ENCODE measurements around the gene TLL2.

DNA sequence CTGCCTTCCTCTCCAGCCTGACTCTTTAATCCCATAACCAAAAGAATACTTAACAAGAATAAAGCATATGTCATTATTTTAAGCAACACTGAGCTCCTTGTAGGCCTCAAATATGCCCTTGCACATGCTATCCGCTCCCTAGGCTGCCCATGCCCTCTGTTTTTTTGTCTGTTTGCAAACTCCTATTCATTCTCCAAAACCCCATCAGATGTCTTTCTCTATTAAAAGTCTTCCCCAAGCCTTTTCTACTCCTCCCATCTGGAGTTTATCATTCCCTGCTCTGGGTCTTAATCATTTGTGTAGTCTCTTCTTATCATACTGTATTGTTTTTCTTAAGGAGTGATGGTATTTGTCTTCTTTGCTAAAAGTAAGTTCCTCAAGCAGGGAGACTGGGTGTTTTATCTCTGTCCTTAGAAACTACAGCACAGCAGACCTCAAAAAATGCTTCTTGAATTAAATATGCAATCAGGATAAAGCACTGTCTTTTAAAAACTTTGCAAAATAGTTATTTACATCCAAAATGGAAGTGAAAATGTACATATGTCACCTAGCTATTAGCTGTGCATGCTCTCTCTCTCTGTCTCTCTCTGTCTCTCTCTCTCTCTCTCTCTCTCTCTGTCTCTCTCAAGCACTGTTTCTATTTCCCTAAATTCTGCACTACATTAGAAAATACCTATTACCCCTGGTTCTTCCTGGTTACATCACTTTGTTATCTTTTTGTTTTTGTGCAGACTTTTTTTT is 98.4 kb downstream of the TLL2 start:
- TF ChIP-seq, protein P1, sequence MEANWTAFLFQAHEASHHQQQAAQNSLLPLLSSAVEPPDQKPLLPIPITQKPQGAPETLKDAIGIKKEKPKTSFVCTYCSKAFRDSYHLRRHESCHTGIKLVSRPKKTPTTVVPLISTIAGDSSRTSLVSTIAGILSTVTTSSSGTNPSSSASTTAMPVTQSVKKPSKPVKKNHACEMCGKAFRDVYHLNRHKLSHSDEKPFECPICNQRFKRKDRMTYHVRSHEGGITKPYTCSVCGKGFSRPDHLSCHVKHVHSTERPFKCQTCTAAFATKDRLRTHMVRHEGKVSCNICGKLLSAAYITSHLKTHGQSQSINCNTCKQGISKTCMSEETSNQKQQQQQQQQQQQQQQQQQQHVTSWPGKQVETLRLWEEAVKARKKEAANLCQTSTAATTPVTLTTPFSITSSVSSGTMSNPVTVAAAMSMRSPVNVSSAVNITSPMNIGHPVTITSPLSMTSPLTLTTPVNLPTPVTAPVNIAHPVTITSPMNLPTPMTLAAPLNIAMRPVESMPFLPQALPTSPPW (CRISPR knock-in tag; IDR thresholded peaks at IDR 0.05): no peak
- TF ChIP-seq, protein P2, sequence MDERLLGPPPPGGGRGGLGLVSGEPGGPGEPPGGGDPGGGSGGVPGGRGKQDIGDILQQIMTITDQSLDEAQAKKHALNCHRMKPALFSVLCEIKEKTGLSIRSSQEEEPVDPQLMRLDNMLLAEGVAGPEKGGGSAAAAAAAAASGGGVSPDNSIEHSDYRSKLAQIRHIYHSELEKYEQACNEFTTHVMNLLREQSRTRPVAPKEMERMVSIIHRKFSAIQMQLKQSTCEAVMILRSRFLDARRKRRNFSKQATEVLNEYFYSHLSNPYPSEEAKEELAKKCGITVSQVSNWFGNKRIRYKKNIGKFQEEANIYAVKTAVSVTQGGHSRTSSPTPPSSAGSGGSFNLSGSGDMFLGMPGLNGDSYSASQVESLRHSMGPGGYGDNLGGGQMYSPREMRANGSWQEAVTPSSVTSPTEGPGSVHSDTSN (CRISPR knock-in tag; IDR thresholded peaks at IDR 0.05; ENCODE audit: low read depth): no peak
- TF ChIP-seq, protein P2 (tag; conservative IDR thresholded peaks at IDR 0.05; ENCODE audit: low read depth): no peak
- TF ChIP-seq, protein P3, sequence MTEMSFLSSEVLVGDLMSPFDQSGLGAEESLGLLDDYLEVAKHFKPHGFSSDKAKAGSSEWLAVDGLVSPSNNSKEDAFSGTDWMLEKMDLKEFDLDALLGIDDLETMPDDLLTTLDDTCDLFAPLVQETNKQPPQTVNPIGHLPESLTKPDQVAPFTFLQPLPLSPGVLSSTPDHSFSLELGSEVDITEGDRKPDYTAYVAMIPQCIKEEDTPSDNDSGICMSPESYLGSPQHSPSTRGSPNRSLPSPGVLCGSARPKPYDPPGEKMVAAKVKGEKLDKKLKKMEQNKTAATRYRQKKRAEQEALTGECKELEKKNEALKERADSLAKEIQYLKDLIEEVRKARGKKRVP (CRISPR knock-in tag; IDR thresholded peaks at IDR 0.05): no peak
- TF ChIP-seq HNRNPUL1 (IDR thresholded peaks at IDR 0.05; ENCODE audit: low read length): no peak
- TF ChIP-seq TAF7 (tag; IDR thresholded peaks at IDR 0.05): no peak
- TF ChIP-seq EZH2 (IDR thresholded peaks at IDR 0.05; ENCODE audit: borderline replicate concordance, low read depth, low read length): no peak
- no peak for TF ChIP-seq IRF2 (CRISPR knock-in tag; IDR thresholded peaks at IDR 0.05)

All from K562 (cell line).